NCI-H146 treated with DMSO at 0.1 percent for 48 hours (cell line): ENCODE results near the gene RSPO4.
A peak's percentile ranks its signal among the peaks of the same experiment; 100 is the strongest.

Source experiments
- DNase-seq: peaks from one replicate; lab custom pipeline; 2025; ENCODE audit not compliant: unreplicated experiment; lab: John Stamatoyannopoulos, UW

RSPO4 gene

GRCh38 chr20:971346-971745 lies 30.8 kb downstream of the RSPO4 start:
- no peak for DNase-seq

- DNase-seq = no peak
These were observed 32.2 kb downstream of the RSPO4 start for GRCh38 chr20:969868-970267.

GRCh38 chr20:967796-968742 lies 34.0 kb downstream of the RSPO4 start:
- DNase-seq = no peak

GRCh38 chr20:965956-966355 lies 36.2 kb downstream of the RSPO4 start:
- no peak for DNase-seq

GRCh38 chr20:963795-964194 lies 38.3 kb downstream of the RSPO4 start:
- DNase-seq = no peak

- DNase-seq = no peak
These were observed 39.4 kb downstream of the RSPO4 start for GRCh38 chr20:962683-963082.

- DNase-seq = no peak
These were observed 39.9 kb downstream of the RSPO4 start for GRCh38 chr20:962223-962622.

- DNase-seq = no peak
These were observed 40.3 kb downstream of the RSPO4 start for GRCh38 chr20:961768-962167.

- DNase-seq = no peak
These were observed 42.0 kb downstream of the RSPO4 start for GRCh38 chr20:959996-960615.

- no peak for DNase-seq
These were observed 42.9 kb downstream of the RSPO4 start for GRCh38 chr20:958936-959815.

- no peak for DNase-seq
These were observed 44.6 kb downstream of the RSPO4 start for GRCh38 chr20:957544-957943.

GRCh38 chr20:956330-956951 lies 45.7 kb downstream of the RSPO4 start:
- DNase-seq = no peak

- no peak for DNase-seq
These were observed 46.5 kb downstream of the RSPO4 start for GRCh38 chr20:955656-956055.

- DNase-seq = no peak
These were observed 47.0 kb downstream of the RSPO4 start for GRCh38 chr20:955111-955510.

- no peak for DNase-seq
These were observed 48.4 kb downstream of the RSPO4 start for GRCh38 chr20:953742-954141.

- no peak for DNase-seq
These were observed 49.8 kb downstream of the RSPO4 start for GRCh38 chr20:952196-952795.

GRCh38 chr20:951384-952169 lies 50.5 kb downstream of the RSPO4 start:
- DNase-seq = no peak

- no peak for DNase-seq
These were observed 52.4 kb downstream of the RSPO4 start for GRCh38 chr20:949717-950116.

- DNase-seq = no peak
These were observed 55.3 kb downstream of the RSPO4 start for GRCh38 chr20:946826-947225.

GRCh38 chr20:945841-946240 lies 56.3 kb downstream of the RSPO4 start:
- DNase-seq = peak; percentile 18
